SU-DHL-6 (cell line): ENCODE data around the gene OPN1MW.
"Not testable (repeated sequence)": the region's sequence is repeated elsewhere in the genome, so short reads cannot be mapped to it uniquely, and the experiment has no call there.

Source experiments
- H2AFZ ChIP-seq: fragments of 200-600 bp; sonication (generic); 2 replicates; pipeline ENCODE4 v1.6.1; 2014; ENCODE audit warnings: low read depth, mild to moderate bottlenecking, moderate library complexity, mixed read lengths, antibody characterized with exemption, low read length; ENCODE audit not compliant: severe bottlenecking
- H3F3A ChIP-seq: fragments of 200-600 bp; shearing (Covaris generic); 2 replicates; pipeline ENCODE4 v1.6.0; 2016; ENCODE audit warnings: antibody characterized with exemption, mild to moderate bottlenecking; ENCODE audit not compliant: insufficient read depth
- H3K27ac ChIP-seq: fragments of 200-600 bp; sonication (generic); 2 replicates; pipeline ENCODE4 v1.5.1; 2016; ENCODE audit warnings: low read depth, mild to moderate bottlenecking, low read length, moderate library complexity, mixed read lengths
- H3K27me3 ChIP-seq: fragments of 200-600 bp; sonication (generic), shearing (Covaris generic); 2 replicates; pipeline ENCODE4 v1.6.0; 2014; ENCODE audit warnings: mild to moderate bottlenecking, low read length
- H3K36me3 ChIP-seq: fragments of 200-600 bp; sonication (generic); 2 replicates; pipeline ENCODE4 v1.6.1; 2014; ENCODE audit warnings: mild to moderate bottlenecking, low read length, mixed read lengths
- H3K4me2 ChIP-seq: fragments of 300-600, 200-600 bp; shearing (Covaris generic), sonication (generic); 2 replicates; pipeline ENCODE4 v1.6.0; 2014; ENCODE audit warnings: low read length, low read depth, mild to moderate bottlenecking; ENCODE audit not compliant: poor library complexity, severe bottlenecking
- H3K4me3 ChIP-seq: fragments of 200-600 bp; sonication (generic); 2 replicates; pipeline ENCODE4 v1.5.1; 2014; ENCODE audit warnings: antibody characterized with exemption, low read length, mild to moderate bottlenecking, mixed read lengths; ENCODE audit not compliant: insufficient read depth, poor library complexity, severe bottlenecking
- H3K79me2 ChIP-seq: fragments of 200-600 bp; sonication (generic); 2 replicates; pipeline ENCODE4 v1.6.1; 2014; ENCODE audit warnings: mild to moderate bottlenecking, low read length, moderate library complexity; ENCODE audit not compliant: insufficient read depth
- H3K9ac ChIP-seq: fragments of 200-600 bp; sonication (generic); 2 replicates; pipeline ENCODE4 v1.7.0; 2014; ENCODE audit warnings: mild to moderate bottlenecking, low read length
- H3K9me2 ChIP-seq: fragments of 200-600 bp; sonication (generic); replicated peaks from 2 replicates; pipeline ENCODE4 v1.6.1; 2014; ENCODE audit warnings: low read length; ENCODE audit not compliant: insufficient read depth
- H3K9me3 ChIP-seq: fragments of 200-600 bp; sonication (generic); 2 replicates; pipeline ENCODE4 v1.6.1; 2014; ENCODE audit warnings: low read length, mixed read lengths; ENCODE audit not compliant: insufficient read depth
- H4K20me1 ChIP-seq: fragments of 200-600 bp; sonication (generic); 2 replicates; pipeline ENCODE4 v1.6.1; 2014; ENCODE audit warnings: low read depth, mild to moderate bottlenecking, antibody characterized with exemption, low read length, moderate library complexity, mixed read lengths

Gene OPN1MW

DNA sequence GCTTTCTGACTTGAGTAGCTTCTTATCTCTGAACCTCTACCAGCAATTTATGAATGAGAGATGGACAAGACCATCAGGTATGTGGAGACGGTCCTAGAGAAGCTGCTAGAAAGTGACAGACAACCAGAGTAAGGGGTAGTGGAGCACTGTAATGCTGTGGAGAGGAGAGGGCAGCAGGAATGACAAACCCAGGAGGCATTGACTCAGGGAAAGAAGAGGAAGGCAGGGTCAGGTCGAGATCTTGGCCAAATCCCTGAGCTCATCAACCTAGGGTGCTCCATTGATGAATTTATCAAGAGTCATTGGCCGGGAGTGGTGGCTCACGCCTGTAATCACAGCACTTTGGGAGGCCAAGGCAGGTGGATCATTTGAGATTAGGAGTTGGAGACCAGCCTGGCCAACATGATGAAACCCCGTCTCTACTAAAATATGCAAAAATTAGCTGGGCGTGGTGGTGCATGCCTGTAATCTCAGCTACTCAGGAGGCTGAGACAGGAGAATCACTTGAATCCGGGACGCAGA, 57.6 kb downstream of the OPN1MW start:
- not testable (repeated sequence) for H3K4me2 ChIP-seq, H3K9me2 ChIP-seq, H4K20me1 ChIP-seq, H3K9ac ChIP-seq, H3K79me2 ChIP-seq, H3F3A ChIP-seq, H3K27ac ChIP-seq, H3K27me3 ChIP-seq, H3K36me3 ChIP-seq, H3K9me3 ChIP-seq, H2AFZ ChIP-seq, H3K4me3 ChIP-seq
